Uterus (tissue), 4 donors: ENCODE data around the gene CAMTA1. TPM values are rescaled to one million over a fixed set of nuclear protein-coding genes. Genes with fewer than 3 reads are reported as not detected.

Experiments used
- DNase-seq, 2 donors: peaks; one replicate each; pipeline ENCODE4 v3.0.0-alpha.2; 2019 to 2020
- H3K27ac ChIP-seq, 2 donors: fragments of 200-600 bp; sonication (generic); 1 replicate in 1 of 2; 2 replicates in 1 of 2; pipeline ENCODE4 v1.5.1; 2016 to 2018
- H3K27me3 ChIP-seq, 2 donors: fragments of 200-600 bp; sonication (generic); one replicate each; pipeline ENCODE4 v1.5.1; 2018 to 2019; ENCODE audit warnings: control low read depth in 1 of 2
- H3K36me3 ChIP-seq, 2 donors: fragments of 200-600 bp; sonication (generic); one replicate each; pipeline ENCODE4 v1.5.1; 2019; ENCODE audit warnings: control low read depth in 1 of 2
- H3K4me1 ChIP-seq, 2 donors: fragments of 200-600 bp; sonication (generic); one replicate each; pipeline ENCODE4 v1.5.1; 2018 to 2019; ENCODE audit warnings: control low read depth in 1 of 2
- H3K4me3 ChIP-seq, 2 donors: fragments of 200-600 bp; sonication (generic); 1 replicate in 1 of 2; 2 replicates in 1 of 2; pipeline ENCODE4 v1.5.1; 2018 to 2019; ENCODE audit warnings: mild to moderate bottlenecking in 1 of 2
- H3K9me3 ChIP-seq, 2 donors: fragments of 200-600 bp; sonication (generic); one replicate each; pipeline ENCODE4 v1.5.1; 2019; ENCODE audit warnings: control low read depth in 1 of 2
- POLR2A ChIP-seq, 2 donors: fragments of 450-650 bp; IDR thresholded peaks; one replicate each; pipeline ENCODE4 v1.6.1; 2016; ENCODE audit warnings: antibody characterized with exemption in 2 of 2, mild to moderate bottlenecking in 1 of 2, moderate library complexity in 1 of 2
- intact Hi-C: fragments of 100-400 bp; cut with DNase I; formaldehyde crosslinking; loops from one replicate; pipeline ENCODE4 v1.15.1; 2023; ENCODE audit warnings: low total_unique reads
- total RNA-seq, 4 donors: library from RNA; depleted of rRNA in 3 of 4; stranded (reverse); fragments of >200 nt in 3 of 4; gene quantifications; one replicate each; pipeline versions ENCODE4 v1.1.0 to v1.2.4, GENCODE V29; 2014 to 2023
- TF ChIP-seq, protein P1 (sequence below), 4 experiments: fragments of 200-600 bp in 2 of 4; fragments of 450-650 bp in 2 of 4; sonication (generic) in 2 of 4; IDR thresholded peaks; one replicate each; pipeline ENCODE4 v1.5.1; 2016 to 2019; ENCODE audit warnings: antibody characterized with exemption in 4 of 4, mild to moderate bottlenecking in 2 of 4, moderate library complexity in 1 of 4
- donor health status: DM: yes; HTN: yes; CAD: no.

CAMTA1 gene
- total RNA-seq, 4 donors from 2014 or later: 29.7 to 427 (median 64.8) TPM

DNA sequence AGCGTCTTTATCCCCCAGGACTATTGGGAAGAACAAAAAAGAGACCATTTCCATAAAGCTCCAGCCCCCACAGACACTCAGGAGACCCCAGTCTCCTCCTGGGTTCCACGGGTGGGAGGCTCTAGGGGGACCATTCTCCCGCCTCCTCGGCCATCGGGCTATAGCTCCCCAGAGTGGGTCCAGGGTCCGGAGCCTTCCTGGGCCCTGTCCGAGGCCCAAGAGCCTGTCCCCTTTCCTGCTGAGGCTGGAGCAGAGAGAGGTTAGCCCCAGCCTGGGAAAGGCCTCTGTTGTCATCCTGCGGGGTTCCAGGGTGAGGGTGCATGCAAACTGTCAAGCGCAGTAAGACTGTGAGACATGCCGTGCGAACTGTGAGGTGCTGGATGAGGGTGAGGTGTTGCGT lies 166.3 kb downstream of the CAMTA1 start:
- Histone ChIP-seq H3K9me3 (no peaks in the 10 kb centered on the region), H3K27ac (no peak overlapping the region), H3K4me1 (no peaks in the 10 kb centered on the region), H3K27me3 (no peaks in the 10 kb centered on the region), H3K4me3 (no peak overlapping the region), H3K36me3 (no peaks in the 10 kb centered on the region)
- intact Hi-C loops: no loop called here
- TF ChIP-seq, protein P1, sequence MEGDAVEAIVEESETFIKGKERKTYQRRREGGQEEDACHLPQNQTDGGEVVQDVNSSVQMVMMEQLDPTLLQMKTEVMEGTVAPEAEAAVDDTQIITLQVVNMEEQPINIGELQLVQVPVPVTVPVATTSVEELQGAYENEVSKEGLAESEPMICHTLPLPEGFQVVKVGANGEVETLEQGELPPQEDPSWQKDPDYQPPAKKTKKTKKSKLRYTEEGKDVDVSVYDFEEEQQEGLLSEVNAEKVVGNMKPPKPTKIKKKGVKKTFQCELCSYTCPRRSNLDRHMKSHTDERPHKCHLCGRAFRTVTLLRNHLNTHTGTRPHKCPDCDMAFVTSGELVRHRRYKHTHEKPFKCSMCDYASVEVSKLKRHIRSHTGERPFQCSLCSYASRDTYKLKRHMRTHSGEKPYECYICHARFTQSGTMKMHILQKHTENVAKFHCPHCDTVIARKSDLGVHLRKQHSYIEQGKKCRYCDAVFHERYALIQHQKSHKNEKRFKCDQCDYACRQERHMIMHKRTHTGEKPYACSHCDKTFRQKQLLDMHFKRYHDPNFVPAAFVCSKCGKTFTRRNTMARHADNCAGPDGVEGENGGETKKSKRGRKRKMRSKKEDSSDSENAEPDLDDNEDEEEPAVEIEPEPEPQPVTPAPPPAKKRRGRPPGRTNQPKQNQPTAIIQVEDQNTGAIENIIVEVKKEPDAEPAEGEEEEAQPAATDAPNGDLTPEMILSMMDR (IDR thresholded peaks at IDR 0.05): no peak
- no peak for TF ChIP-seq POLR2A (IDR thresholded peaks at IDR 0.05)
- DNase-seq: no peak

- Histone ChIP-seq H3K27me3 (no peaks in the 10 kb centered on the region), H3K4me1 (no peaks in the 10 kb centered on the region), H3K36me3 (no peaks in the 10 kb centered on the region), H3K27ac (no peak overlapping the region), H3K4me3 (no peak overlapping the region), H3K9me3 (no peaks in the 10 kb centered on the region)
- TF ChIP-seq, protein P1 (IDR thresholded peaks at IDR 0.05): no peak
- TF ChIP-seq POLR2A (IDR thresholded peaks at IDR 0.05): no peak
- no peak for DNase-seq
- intact Hi-C loops: no loop called here
Measured at GRCh38 chr1:6953216-6953615, 168.0 kb downstream of the CAMTA1 start.

DNA sequence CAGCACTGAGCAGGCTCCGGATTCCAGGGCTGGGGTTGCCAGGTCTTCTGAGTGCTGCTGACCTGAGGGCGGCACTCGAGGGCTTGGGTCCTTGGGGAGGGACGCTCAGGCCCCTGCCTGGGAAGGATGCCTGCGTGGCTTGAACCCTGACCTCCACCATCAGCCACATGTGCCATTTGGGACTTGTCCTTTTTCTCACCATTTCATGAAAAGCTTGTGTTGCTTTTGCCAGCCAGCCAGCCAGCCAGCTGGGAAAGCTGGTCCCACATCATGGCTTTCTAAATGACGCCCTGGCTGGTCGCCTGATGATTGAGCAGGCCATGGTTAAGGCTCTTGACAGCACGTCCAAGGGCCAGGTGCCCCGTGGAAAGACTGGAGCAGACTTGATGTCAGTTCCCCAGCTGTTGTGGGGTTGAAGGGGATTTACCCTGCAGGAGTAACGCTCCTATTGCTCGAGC lies 168.7 kb downstream of the CAMTA1 start:
- no peaks in the 10 kb centered on the region for H3K9me3 ChIP-seq
- no peaks in the 10 kb centered on the region for H3K4me1 ChIP-seq
- H3K4me3 ChIP-seq: no peak overlapping the region
- no peak for DNase-seq
- no peaks in the 10 kb centered on the region for H3K27me3 ChIP-seq
- H3K27ac ChIP-seq: no peak overlapping the region
- TF ChIP-seq, protein P1 (IDR thresholded peaks at IDR 0.05): no peak
- no peak for TF ChIP-seq POLR2A (IDR thresholded peaks at IDR 0.05)
- intact Hi-C loops: no loop called here
- no peaks in the 10 kb centered on the region for H3K36me3 ChIP-seq

DNA sequence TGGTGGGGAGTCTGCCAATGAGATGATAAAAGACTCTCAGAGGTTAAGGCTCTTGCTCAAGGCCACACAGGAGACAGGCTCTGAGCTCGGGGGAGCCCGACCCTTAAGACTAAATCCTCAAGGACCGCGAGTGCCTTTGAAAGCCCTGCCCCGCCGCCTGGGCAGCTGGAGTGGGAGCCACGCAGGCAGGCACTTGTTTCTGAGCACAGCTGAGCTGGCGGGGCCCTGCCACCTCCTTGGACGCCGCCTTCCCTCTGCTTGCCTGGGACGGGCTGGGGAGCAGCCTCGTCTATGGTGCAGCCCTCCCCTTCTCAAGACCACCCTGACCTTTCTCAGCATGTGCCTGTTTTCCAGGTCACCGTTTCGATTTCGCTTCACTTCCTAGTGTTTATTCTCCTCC lies 169.3 kb downstream of the CAMTA1 start:
- no peak for DNase-seq
- no peak overlapping the region for H3K4me3 ChIP-seq
- H3K4me1 ChIP-seq: no peaks in the 10 kb centered on the region
- no peaks in the 10 kb centered on the region for H3K36me3 ChIP-seq
- no peak overlapping the region for H3K27ac ChIP-seq
- H3K9me3 ChIP-seq: no peaks in the 10 kb centered on the region
- no peaks in the 10 kb centered on the region for H3K27me3 ChIP-seq
- no peak for TF ChIP-seq POLR2A (IDR thresholded peaks at IDR 0.05)
- intact Hi-C loops: no loop called here

DNA sequence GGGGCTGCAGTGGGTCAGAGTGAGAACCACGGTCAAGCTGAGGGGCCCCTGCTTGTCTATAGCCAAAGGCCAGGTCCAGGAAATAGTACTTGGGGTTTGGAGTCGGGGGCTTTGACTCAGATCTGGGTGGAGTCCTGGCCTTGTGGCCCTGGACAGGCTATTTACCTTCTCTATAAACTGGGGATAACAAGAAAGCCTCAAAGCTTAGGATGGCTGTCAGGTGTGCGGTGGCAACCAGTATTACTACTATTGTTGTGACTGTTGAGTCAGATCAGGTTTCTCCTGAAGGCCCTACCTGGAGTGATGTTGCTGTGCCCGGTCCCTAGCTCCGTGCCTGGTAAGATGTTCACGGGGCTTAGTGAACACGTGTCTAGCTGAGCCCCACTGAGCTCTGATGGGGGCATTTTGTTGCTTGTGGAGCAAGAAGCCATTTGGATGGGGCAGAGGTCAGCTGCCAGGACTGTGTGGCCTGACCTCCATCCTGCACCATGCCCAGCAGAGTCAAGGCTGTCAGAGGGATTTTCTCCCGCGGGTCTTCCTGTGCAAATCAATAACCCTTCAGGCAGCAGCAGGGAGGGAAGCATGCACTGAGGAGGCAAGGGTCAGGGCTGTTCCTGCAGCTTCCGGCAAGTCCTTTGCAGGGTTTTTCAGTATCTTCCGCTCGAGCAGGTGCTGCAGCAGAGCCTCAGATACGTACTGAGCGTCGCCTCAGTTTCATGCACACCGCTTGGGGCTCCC lies 170.3 kb downstream of the CAMTA1 start:
- H3K4me3 ChIP-seq: no peak overlapping the region
- no peak for DNase-seq
- H3K27me3 ChIP-seq: no peaks in the 10 kb centered on the region
- H3K27ac ChIP-seq: no peak overlapping the region
- no peaks in the 10 kb centered on the region for H3K4me1 ChIP-seq
- no peaks in the 10 kb centered on the region for H3K9me3 ChIP-seq
- H3K36me3 ChIP-seq: no peaks in the 10 kb centered on the region
- intact Hi-C loops: no loop called here
- TF ChIP-seq POLR2A (IDR thresholded peaks at IDR 0.05): no peak
- TF ChIP-seq, protein P1 (IDR thresholded peaks at IDR 0.05): no peak
